Measurements from ENCODE around the gene USP26. TPM values are rescaled to one million over a fixed set of nuclear protein-coding genes. Genes with fewer than 3 reads are reported as not detected.
"Not testable (repeated sequence)": the region's sequence is repeated elsewhere in the genome, so short reads cannot be mapped to it uniquely, and the experiment has no call there.

The USP26 gene, protein sequence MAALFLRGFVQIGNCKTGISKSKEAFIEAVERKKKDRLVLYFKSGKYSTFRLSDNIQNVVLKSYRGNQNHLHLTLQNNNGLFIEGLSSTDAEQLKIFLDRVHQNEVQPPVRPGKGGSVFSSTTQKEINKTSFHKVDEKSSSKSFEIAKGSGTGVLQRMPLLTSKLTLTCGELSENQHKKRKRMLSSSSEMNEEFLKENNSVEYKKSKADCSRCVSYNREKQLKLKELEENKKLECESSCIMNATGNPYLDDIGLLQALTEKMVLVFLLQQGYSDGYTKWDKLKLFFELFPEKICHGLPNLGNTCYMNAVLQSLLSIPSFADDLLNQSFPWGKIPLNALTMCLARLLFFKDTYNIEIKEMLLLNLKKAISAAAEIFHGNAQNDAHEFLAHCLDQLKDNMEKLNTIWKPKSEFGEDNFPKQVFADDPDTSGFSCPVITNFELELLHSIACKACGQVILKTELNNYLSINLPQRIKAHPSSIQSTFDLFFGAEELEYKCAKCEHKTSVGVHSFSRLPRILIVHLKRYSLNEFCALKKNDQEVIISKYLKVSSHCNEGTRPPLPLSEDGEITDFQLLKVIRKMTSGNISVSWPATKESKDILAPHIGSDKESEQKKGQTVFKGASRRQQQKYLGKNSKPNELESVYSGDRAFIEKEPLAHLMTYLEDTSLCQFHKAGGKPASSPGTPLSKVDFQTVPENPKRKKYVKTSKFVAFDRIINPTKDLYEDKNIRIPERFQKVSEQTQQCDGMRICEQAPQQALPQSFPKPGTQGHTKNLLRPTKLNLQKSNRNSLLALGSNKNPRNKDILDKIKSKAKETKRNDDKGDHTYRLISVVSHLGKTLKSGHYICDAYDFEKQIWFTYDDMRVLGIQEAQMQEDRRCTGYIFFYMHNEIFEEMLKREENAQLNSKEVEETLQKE
- not detected in 2 replicates for total RNA-seq (2014; rRNA removed; shearing (Covaris generic))

DNA sequence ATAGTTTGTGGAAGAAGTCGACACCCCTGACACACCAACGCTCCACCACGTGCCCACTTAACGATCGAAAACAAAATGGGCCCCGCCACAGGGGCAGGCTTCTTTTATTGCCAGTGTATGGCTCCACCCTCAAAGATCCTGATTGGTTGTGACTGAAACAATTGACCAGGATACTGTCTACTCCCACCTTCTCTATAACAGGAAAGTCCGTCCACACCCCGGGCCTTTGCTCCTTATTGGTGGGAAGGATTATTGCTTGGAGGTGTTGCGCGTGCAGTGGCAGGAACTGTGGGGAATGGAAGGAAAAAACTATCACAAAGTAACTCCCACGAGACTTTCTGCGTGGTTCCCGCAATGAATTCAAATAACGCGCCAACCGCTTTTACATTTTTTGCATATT lies at the start of gene USP26:
TSS of gene USP26 (minus strand) at position 79 of the 400 bp plus-strand sequence. CDS start 68,889 bp downstream, outside the sequence.
- DNase-seq (ENCODE audit: low spot score), result no peak

DNA sequence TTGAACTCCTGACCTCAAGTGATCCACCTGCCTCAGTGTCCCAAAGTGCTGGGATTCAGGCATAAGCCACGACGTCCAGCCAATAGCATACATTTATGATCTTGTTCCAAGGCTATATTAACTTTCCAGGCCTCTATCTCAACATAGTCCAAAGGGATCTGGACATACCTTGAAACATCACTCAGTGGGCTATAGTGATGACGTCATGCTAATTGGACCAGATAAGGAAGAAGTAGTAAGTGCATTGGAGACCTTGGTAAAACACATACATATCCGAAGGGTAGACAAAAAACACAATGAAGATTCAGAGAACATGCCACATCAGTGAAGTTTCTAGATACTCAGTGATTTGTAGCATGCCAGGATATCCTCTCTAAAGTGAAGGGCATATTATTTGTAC lies 37.4 kb upstream of the USP26 start:
- no peak for DNase-seq (ENCODE audit: low spot score)

DNA sequence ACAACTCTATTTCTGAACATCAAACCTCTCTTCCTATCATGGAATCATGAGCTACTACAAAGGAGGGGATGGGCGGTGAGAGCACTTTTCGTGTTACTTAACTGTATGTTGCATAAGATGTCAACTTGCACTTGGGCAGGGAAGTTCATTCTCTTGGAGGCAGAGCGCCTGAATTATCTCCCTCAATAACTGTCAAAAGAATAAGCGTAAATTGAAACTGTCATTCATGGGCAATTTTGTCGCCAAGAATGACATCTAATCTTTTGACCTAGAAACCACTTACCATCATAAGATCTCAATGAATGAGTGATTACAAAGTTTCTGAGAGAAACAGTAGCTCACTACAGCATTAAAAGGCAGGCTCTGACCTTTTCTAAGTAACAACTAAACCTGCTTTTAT lies 23.5 kb upstream of the USP26 start:
- DNase-seq (ENCODE audit: low spot score), result no peak

DNA sequence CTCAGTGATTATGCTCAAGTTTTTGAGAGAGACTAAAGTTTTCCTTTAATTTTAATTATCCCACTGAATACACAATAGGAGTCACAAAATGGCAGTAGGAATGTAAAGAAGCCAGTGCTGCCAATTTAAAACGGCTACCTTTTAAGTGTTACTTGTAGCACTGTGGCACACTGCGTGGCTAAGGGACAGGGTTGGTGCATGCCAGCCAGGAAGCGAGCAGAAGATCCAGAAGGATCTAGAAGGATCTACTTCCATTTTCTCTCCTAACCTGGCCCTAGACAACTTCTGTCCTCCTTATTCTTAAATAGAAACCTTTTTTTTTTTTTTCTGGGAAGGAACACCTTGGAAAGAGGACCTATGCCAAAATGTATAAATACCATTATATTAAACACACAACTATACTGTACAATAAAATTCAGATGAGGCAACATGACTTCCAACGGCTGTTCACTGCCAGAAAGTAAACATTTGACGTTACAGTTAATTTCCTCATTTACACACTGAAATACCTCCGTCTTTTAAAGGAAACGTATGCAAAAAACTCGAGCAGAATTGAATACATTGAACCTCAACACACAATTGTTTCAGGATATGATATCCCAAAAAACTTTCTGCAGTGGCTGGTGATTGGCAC lies 2.7 kb downstream of the USP26 start:
- DNase-seq (ENCODE audit: low spot score), result no peak

DNA sequence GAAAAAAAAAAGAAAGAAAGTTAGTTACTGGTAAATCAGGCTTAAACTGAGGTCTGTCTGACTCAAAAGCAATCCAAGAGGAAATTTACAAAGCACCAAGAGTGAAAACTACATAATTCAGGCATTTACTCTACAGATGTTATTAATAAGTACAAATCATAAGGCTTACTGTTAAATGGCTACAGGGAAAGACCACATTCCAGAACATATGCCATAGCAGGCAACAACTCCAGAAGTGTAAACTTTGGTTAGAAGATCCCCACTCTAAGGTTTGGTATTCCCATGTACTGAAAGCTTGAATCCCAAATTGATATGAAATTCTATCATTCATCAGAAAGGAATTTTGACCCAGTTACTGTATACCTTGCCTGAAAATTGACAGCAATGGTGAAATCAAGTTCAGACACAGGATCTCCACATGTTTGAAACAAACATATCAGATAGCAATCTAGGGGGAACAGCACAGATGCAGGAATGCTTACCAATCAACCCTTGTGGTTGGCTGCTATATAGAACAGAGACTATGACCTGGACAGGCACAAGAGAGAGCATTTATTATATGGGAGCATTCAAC lies 6.6 kb downstream of the USP26 start:
- DNase-seq (ENCODE audit: low spot score), result no peak

DNA sequence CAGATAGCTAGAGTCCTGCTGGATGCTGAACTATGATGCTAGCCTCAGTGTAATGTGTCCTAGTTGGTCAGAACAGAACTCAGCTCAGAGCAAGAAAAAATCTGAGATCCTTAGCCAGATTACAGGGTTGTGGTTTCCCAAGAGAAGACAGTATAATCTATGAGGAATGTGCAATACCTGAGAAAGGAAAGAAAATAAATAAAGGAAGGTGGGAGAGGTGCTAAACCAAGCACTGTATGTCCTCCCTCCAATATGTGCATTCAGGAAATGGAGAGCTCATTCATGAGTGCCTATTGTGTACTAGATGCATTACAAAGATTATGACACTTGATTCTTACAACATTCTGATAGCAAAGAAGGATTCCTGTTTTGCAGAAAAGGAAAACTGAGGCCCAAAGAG lies 7.5 kb downstream of the USP26 start:
- DNase-seq (ENCODE audit: low spot score), result no peak

DNA sequence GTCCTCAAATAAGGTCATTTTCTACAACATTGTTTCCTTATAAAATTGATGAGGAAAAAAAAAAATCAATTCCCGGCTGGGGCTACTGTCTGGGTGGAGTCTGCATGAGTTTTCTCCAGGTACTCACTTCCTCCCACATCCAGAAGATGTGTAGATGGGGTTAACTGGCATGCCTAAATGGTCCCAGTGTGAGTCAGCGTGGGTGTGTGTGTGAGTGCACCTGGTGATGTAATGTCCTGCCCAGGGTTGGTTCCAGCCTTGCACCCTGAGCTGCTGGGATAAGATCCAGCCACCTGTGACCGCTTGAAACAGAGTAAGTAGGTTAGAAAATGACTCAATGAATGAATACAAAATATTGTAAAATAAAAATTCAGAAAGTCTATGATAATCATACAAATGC lies 11.1 kb downstream of the USP26 start:
- no peak for DNase-seq (ENCODE audit: low spot score)

DNA sequence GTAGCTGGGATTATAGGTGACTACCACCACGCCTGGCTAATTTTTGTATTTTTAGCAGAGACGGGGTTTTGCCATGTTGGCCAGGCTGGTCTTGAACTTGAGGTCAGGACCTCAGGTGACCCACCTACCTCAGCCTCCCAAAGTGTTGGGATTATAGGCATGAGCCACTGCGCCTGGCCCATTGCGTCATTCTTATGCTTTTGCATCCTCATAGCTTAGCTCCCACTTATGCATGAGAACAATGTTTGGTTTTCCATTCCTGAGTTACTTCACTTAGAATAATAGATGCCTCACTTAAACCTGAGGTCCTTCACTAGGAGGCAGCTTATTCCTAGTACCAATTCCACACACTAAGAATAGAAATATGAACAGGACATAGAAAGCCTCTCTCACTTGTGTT lies 11.9 kb downstream of the USP26 start:
- DNase-seq (ENCODE audit: low spot score), result not testable (repeated sequence)

DNA sequence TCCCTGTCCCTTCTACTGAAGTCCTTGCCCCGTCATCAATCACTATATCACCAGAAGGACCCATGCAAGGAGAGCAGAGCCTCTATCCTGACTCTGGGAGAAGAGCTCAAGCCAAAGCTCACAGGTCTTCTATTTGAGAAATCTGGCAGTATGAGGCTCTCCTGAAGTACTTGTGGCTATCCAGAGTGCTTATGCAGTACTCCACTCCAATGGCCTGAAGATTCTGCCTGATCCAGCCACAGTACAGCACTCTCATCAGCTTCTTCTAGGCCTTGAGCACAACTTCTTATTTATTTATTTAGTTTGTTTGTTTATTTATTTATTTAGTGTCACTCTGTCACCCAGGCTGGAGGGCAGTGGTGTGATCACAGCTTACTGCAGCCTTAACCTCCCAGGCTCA lies 13.0 kb downstream of the USP26 start:
- DNase-seq (ENCODE audit: low spot score), result no peak

DNA sequence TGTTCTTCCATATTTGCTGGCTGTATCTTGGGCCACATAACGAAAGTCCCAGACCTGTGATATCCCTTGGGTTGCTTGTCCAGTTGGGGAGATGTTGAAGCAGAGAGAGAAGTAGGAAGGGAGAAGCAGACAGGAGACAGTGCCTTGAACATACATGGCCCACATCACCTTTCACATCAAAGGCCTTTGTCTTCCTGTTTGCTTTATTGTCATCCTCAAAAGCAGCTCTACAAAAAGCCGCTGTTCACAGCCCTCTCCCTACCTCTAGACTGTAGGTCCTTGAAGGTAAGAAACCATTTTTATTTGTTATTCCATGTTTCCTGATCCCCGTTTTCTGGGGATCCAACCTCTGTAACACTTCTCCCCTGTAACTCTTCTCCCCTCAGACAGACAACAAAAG lies 14.9 kb downstream of the USP26 start:
- no peak for DNase-seq (ENCODE audit: low spot score)

DNA sequence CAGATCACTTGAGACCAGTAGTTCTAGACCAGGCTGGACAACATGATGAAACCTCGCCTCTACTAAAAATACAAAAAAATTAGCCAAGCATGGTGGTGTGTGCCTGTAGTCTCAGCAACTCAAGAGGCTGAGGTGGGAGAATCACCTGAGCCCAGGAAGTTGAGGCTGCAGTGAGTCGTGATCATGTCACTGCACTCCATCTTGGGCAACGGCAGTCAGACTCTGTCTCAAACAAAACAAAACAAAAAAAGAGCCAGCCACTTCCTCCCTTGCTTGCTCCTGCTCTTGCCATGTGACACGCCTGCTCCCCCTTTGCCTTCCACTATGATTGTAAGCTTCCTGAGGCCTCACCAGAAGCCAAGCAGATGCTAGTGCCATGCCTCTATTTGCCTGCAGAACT lies 19.1 kb downstream of the USP26 start:
- not testable (repeated sequence) for DNase-seq (ENCODE audit: low spot score)

DNA sequence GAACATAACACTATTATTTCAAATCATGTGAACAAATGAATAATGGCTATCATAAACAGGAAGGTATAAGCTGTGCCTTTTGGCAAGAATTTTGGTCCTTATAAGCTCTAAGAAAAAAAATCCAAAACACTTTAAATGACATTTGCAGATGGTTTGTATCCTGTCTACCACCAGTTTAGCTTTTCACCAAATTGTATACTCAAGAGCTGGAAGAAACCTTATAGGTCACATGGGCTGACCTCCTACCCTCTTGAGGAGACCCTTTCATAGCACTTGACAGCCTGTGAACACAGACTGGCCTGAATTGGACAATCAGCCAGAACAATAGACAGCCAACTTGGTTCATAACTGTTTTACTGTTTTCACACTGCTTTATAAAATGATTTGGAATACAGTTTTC lies 24.3 kb downstream of the USP26 start:
- DNase-seq (ENCODE audit: low spot score), result no peak

DNA sequence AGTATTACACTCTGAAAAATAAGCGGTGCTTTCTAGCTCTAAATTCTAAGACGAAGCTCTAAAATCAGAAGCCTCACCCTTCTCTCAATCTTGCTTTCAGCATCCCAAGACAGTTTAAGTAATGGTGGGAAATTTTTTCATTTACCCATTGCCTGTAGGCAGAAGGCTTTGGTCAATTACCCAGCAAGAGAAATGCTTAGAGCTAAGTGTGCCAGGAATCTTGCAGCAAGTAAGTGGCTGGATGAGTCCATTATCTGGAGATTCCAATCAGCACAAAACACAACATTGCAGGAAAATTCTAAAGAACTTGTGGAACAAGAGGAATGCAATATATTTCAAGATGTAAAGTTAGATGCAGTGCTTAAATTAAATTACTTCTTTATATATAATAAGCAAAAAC lies 28.4 kb downstream of the USP26 start:
- DNase-seq (ENCODE audit: low spot score), result no peak

DNA sequence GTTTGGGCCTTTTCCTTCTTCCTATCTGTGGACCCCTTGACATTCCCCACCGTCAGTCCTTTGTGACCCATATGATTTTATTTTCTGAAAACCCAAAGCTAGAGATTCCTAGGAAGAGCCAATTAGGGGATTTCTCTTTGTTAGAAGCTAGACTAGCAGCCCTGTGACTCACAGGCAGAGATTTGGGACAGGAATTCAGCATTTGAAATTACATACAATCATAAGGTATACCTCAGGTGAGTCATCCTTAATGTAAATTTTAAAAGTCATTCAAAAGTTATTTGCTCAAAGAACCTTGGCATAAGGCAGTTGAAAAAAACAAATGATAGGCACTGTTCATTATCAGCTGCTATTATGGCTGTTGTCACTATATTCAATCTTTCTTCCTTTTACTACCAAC lies 40.6 kb downstream of the USP26 start:
- no peak for DNase-seq (ENCODE audit: low spot score)

DNA sequence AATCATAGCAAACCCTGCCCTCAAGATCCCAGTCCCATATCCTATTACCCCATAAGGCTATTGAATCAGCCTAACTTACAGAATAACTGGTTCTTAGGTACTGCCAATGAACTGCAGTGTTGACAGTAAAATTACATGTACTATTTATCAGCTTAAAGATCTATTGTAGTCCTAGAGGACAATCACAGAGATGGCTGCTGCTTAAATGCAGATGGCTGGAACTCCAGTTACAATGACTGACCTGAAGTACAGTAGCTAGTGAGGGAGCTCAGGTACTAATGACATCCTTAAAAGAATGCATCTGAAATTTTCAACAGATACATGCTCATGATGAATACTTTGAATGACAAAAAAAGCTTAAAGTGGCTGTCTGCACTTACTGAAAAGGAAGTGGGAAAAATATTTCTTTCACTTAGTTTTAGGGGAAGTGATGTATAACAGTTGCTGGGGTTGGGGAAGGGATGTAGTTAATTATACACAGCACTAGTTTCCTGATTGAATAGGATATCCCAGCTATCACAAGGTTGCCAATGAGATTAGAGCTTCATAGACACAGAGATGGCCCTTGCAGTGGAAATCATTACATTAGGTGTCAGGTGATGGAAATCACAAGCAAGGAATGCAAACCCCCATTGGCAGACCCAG lies 42.0 kb downstream of the USP26 start:
- DNase-seq (ENCODE audit: low spot score), result no peak

DNA sequence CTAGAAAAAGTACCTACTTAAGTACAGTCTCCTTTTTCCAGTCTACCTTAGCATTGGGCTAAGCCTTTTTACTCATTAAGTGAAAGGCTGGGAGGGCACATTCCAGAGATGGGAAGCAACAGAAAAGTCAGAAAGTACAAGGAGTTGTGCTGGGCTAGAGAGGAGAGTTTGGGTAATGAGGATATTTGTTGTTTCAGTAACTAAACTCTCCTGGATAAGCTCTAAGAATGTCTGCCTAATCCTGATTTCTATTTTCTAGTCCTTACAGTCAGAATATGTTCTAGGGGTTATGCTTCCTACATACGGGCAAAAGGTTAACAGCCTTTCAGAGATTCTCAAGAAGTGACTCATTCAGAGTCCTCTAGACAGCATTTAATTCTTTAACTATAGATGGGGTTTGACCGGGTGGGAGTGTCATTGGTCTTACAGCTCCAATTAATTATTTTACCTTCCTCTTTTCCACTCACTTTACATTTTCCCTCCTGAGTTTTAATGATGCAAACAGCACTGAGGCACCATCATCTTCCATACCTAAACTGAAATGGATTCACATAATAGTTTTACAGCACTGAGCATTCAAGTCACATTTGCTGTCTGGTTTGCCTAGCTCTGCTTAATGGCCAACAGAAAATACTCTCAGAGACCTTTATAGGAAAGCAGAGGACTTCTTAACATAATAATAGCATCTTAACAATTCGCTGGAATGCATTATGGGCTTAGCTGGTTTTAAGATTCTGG lies 42.9 kb downstream of the USP26 start:
- DNase-seq (ENCODE audit: low spot score), result peak; percentile 4

DNA sequence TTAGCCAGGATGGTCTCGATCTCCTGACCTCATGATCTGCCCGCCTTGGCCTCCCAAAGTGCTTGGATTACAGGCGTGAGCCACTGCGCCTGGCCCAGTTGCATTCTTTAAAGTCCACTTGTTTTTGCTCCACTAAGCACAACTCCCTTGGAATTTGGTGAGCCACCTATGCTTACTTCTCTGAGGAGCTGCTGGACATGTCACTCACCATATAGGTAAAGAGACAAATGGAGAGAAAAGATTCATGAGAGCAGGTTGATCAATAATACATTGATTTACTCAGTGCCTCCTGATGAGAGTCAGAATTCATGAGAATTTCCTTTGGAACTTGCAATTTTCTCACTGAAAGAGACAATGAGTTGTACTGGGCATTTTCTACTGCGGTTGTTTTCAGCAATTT lies 48.2 kb downstream of the USP26 start:
- no peak for DNase-seq (ENCODE audit: low spot score)

DNA sequence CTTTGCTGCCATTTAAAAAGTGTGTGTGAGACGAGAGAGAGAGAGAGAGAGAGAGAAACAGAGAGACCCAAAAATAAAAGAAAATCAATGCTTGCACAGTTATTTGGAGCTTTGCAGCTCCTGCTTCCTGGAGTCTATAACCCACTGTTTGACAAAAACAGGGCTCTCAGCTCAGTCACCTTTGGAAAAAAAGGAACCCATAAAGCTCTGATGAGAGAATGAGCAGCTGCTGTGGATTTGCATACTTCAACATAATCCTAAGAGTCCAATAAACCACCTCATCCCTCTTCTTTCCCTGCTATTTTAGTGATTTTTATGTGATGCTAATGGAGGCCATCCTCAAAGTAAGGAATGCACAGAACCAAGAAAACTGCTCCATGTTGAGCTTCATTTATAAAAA lies 50.3 kb downstream of the USP26 start:
- no peak for DNase-seq (ENCODE audit: low spot score)

DNA sequence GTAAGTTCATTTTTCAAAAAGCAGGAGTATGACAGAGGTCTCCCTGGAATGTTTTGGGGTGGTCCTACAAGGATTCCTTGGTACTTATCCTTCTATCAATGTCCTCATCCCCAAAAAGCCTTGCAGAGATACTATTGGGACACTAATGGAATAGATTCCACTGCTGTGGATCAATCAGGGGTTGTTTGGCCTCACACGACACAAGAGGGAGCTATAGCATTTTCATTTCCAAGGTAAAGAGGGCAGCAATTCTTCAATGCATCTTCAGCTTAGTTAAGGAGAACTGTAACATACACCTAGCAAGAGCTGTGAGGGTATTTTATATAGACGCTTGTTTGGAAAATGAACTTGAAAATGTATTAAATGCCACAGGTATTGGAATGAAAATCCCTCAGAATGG lies 50.9 kb downstream of the USP26 start:
- no peak for DNase-seq (ENCODE audit: low spot score)

DNA sequence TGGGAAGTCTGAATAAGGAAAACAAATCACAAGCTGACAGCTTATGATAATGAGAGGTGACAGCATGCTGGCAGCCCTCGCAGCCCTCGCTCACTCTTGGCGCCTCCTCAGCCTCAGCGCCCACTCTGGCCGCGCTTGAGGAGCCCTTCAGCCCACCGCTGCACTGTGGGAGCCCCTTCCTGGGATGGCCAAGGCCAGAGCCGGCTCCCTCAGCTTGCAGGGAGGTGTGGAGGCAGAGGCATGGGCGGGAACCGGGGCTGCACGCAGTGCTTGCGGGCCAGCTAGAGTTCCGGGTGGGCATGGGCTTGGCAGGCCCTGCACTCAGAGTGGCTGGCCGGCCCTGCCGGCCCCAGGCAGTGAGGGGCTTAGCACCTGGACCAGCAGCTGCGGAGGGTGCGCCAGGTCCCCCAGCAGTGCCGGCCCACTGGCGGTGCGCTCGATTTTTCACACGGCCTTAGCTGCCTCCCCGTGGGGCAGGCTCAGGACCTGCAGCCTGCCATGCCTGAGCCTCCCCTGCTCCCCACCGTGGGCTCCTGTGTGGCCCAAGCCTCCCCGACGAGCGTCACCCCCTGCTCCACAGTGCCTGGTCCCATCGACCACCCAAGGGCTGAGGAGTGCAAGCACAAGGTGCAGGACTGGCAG lies 52.6 kb downstream of the USP26 start:
- DNase-seq (ENCODE audit: low spot score), result not testable (repeated sequence)
